GM12864 (cell line): ENCODE measurements around the gene WWOX.

Source experiments
- DNase-seq: peaks from one replicate; pipeline ENCODE4 v3.0.0-alpha.2; 2011; ENCODE audit warnings: low read depth
- H3K4me3 ChIP-seq: 2 replicates; pipeline ENCODE4 v1.5.1; 2011; ENCODE audit warnings: mild to moderate bottlenecking, low read depth, low read length, control low read depth
- TF ChIP-seq, protein P1 (sequence below): IDR thresholded peaks from 2 replicates; pipeline ENCODE4 v1.5.1; 2011; ENCODE audit warnings: low read depth, mild to moderate bottlenecking, moderate library complexity, low read length, control low read depth, inconsistent platforms; ENCODE audit errors: missing control alignments

The WWOX gene

DNA sequence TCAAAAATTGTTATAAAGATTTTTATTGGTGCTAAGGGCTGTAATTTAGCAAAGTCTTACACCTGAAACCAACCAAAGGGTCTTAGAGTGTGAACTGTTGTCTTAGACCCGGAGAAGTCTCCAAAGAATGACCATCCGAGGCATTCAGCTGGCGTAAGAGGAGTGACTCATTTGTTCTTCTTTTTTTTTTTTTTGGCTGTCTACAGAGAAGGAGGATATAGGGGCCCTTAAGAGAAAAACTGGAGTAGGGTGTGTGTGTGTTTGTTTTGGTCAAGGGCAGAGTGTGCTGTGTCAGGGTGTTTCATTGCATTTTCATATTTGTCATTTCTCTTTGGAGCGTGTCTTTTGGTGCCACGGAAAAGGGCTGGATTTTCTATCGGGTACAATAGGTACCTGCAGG lies 508.0 kb downstream of the WWOX start:
- H3K4me3 ChIP-seq, result no peak overlapping the region
- TF ChIP-seq, protein P1, sequence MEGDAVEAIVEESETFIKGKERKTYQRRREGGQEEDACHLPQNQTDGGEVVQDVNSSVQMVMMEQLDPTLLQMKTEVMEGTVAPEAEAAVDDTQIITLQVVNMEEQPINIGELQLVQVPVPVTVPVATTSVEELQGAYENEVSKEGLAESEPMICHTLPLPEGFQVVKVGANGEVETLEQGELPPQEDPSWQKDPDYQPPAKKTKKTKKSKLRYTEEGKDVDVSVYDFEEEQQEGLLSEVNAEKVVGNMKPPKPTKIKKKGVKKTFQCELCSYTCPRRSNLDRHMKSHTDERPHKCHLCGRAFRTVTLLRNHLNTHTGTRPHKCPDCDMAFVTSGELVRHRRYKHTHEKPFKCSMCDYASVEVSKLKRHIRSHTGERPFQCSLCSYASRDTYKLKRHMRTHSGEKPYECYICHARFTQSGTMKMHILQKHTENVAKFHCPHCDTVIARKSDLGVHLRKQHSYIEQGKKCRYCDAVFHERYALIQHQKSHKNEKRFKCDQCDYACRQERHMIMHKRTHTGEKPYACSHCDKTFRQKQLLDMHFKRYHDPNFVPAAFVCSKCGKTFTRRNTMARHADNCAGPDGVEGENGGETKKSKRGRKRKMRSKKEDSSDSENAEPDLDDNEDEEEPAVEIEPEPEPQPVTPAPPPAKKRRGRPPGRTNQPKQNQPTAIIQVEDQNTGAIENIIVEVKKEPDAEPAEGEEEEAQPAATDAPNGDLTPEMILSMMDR, result no peak
- no peak for DNase-seq

- no peak overlapping the region for H3K4me3 ChIP-seq
- TF ChIP-seq, protein P1, result no peak
- DNase-seq, result no peak
Observed at GRCh38 chr16:78608305-78608776, 508.9 kb downstream of the WWOX start.

DNA sequence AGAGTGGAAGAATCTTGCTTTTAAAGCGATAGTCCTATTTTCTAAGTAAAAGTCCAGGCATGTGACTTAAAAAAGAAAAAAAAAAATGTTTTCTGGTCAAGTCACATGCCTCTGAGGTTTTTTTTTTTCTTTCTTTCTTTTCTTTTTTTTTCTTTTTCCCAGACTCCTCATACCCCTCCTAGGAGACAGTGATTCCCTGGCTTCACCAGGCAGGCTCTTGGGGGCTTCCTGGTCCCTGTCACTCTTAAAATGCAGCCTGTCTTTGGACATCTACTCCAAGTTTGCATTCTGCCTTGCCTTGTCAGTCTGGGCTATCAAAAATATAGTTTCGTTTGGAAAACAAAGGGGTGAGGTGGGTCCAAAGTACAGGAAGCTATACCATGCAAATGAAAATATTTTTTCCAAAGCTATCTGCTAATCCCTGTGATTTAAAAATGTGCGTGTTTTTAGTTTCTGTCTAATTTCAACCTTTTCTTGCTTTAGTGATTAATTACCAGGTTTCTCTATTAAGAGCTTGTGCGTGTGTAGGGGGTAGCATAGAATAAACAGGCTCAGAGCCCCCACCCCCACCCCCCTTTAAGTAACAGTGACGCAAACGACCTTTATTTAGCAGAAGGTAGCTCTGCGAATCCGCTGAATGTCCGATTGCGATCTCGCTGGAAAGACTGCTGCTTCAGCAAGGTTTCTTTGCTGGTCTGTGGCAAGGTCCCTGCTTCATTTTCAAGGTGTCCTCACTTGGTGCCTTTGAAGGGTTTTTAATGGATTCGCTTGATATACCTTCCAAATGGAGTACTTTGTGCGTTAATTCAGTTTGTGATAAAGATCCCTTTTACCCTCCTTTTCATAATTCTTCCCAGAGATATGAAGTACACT lies 510.2 kb downstream of the WWOX start:
- TF ChIP-seq, protein P1, result no peak
- H3K4me3 ChIP-seq, result no peak overlapping the region
- DNase-seq, result no peak

- TF ChIP-seq, protein P1, result no peak
- DNase-seq, result no peak
- no peak overlapping the region for H3K4me3 ChIP-seq
Observed at GRCh38 chr16:78611318-78611717, 511.9 kb downstream of the WWOX start.

DNA sequence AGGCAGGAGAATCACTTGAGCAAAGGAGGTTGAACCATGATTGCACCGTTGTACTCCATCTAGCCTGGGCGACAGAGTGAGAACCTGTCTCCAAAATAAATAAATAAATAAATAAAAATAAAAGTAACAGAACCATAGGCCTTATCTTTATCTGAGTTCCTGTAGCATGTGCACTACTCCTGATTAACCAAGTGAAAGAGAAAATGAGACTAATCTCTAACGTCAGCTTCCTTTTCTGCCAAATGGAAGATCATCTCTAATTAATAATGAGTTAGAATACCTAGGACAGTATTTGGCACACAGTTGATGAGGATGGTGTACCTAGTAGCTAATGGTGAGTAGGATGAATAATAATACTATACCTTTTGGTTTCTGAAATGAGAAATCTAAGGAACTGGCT lies 520.4 kb downstream of the WWOX start:
- no peak overlapping the region for H3K4me3 ChIP-seq
- TF ChIP-seq, protein P1, result no peak
- DNase-seq, result no peak

DNA sequence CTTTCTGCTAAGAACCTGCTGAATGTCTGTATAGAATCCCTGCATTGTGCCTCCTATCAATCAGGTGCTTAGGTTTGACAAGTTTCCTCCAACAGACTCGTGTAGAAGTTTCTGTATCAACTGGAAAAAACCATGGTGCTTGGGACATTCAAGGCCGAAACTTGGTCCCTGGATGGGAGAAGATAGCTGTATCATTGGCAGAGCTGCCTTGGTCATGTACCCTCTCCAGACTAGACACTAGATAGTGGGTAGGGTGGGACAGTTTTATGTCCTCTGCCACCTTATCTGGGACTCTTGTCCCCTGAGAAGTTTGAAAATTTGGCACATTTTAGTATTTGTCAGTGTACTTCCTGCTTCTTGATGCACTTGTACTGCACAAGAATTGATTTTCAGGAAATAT lies 520.8 kb downstream of the WWOX start:
- DNase-seq, result no peak
- no peak overlapping the region for H3K4me3 ChIP-seq
- TF ChIP-seq, protein P1, result no peak

- H3K4me3 ChIP-seq, result no peak overlapping the region
- DNase-seq, result no peak
- TF ChIP-seq, protein P1, result no peak
Observed at GRCh38 chr16:78623796-78624195, 524.3 kb downstream of the WWOX start.
